Mesendoderm (in vitro differentiated cells): ENCODE data around the gene KCNJ12.
"Not testable (repeated sequence)": the region's sequence is repeated elsewhere in the genome, so short reads cannot be mapped to it uniquely, and the experiment has no call there.

Experiments used
- DNase-seq: peaks from one replicate; pipeline ENCODE4 v3.0.0; 2013
- H2AK5ac ChIP-seq: 2 replicates; pipeline ENCODE4 v1.6.1; 2013; ENCODE audit warnings: low read length, inconsistent platforms
- H2BK120ac ChIP-seq: 2 replicates; pipeline ENCODE4 v1.6.1; 2013; ENCODE audit warnings: low read depth, mild to moderate bottlenecking, low read length, moderate library complexity, mixed read lengths
- H2BK15ac ChIP-seq: replicated peaks from 2 replicates; pipeline ENCODE4 v1.6.1; 2013; ENCODE audit warnings: low read depth, mild to moderate bottlenecking, moderate library complexity
- H2BK5ac ChIP-seq: 2 replicates; pipeline ENCODE4 v1.6.1; 2013; ENCODE audit warnings: low read length, inconsistent platforms
- H3K18ac ChIP-seq: 2 replicates; pipeline ENCODE4 v1.6.1; 2013; ENCODE audit warnings: mild to moderate bottlenecking, low read length, mixed read lengths
- H3K23ac ChIP-seq: one replicate; pipeline ENCODE4 v1.6.1; 2013; ENCODE audit warnings: low read length
- H3K27ac ChIP-seq: 2 replicates; pipeline ENCODE4 v1.5.1; 2013; ENCODE audit warnings: low read depth, mild to moderate bottlenecking, inconsistent platforms, low read length, moderate library complexity
- H3K27me3 ChIP-seq: 2 replicates; pipeline ENCODE4 v1.6.1; 2013; ENCODE audit warnings: low read length, control low read depth, mild to moderate bottlenecking, inconsistent platforms; ENCODE audit not compliant: insufficient read depth, poor library complexity
- H3K36me3 ChIP-seq: 2 replicates; pipeline ENCODE4 v1.6.1; 2013; ENCODE audit warnings: low read length, inconsistent platforms; ENCODE audit not compliant: control insufficient read depth, insufficient read depth
- H3K4ac ChIP-seq: one replicate; pipeline ENCODE4 v1.6.1; 2013; ENCODE audit warnings: low read depth, mild to moderate bottlenecking, low read length, moderate library complexity
- H3K4me1 ChIP-seq: 2 replicates; pipeline ENCODE4 v1.6.1; 2013; ENCODE audit warnings: low read depth, low read length, inconsistent platforms; ENCODE audit not compliant: control insufficient read depth
- H3K4me2 ChIP-seq: 2 replicates; pipeline ENCODE4 v1.6.1; 2013; ENCODE audit warnings: low read length
- H3K4me3 ChIP-seq: 2 replicates; pipeline ENCODE4 v1.5.1; 2013; ENCODE audit warnings: mild to moderate bottlenecking, low read length
- H3K56ac ChIP-seq: one replicate; pipeline ENCODE4 v1.6.1; 2013; ENCODE audit warnings: low read length
- H3K79me1 ChIP-seq: 2 replicates; pipeline ENCODE4 v1.6.1; 2013; ENCODE audit warnings: low read length, inconsistent platforms
- H3K79me2 ChIP-seq: 2 replicates; pipeline ENCODE4 v1.6.1; 2013; ENCODE audit warnings: mild to moderate bottlenecking, low read length; ENCODE audit not compliant: control insufficient read depth, insufficient read depth
- H3K9ac ChIP-seq: 2 replicates; pipeline ENCODE4 v1.6.1; 2013; ENCODE audit warnings: low read length, inconsistent platforms
- H4K5ac ChIP-seq: one replicate; pipeline ENCODE4 v1.6.1; 2013; ENCODE audit warnings: low read length
- H4K8ac ChIP-seq: one replicate; pipeline ENCODE4 v1.6.1; 2013; ENCODE audit warnings: low read depth, mild to moderate bottlenecking, control low read depth, low read length, moderate library complexity
- WGBS: extraction: QIAGEN DNeasy Blood & Tissue Kit; methylation state at CpG from one replicate; pipeline ENCODE4 v1.1.7; 2013; ENCODE audit warnings: low lambda C conversion rate, missing lambda C conversion rate; ENCODE audit not compliant: insufficient coverage; ENCODE audit errors: extremely low coverage; 5-methylcytosine and 5-hydroxymethylcytosine counted together

KCNJ12 gene

DNA sequence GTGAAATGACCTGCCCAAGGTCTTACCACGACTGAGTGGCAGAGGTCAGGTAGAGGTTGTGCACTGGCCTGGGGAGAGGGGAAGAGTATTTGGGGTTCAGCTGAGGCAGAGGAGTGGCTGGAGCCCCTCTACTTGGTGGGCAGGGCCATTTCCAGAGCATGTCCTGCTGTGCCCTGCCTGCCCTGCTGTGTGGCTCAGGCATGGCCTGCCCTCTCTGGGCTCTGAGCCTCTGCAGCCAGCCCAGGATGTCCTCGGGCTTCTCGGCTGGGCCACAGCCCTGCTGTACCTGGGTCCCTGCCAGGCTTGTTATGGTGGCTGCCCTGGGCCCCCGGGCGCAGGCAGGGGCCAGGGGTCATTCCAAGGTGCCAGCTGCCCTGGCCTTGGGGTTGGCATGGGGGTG is 19.6 kb downstream of the KCNJ12 start:
- Histone ChIP-seq H3K4me3 (no peak overlapping the region), H4K8ac (no peak overlapping the region), H3K79me2 (no peaks in the 10 kb centered on the region), H2BK120ac (no peak overlapping the region), H2BK15ac (no peak overlapping the region), H3K18ac (no peak overlapping the region), H3K4me1 (peaks cover 2% of the 10 kb centered on the region), H2BK5ac (no peak overlapping the region), H3K56ac (no peak overlapping the region), H3K79me1 (no peaks in the 10 kb centered on the region), H3K27me3 (no peaks in the 10 kb centered on the region), H3K36me3 (no peaks in the 10 kb centered on the region), H3K23ac (no peak overlapping the region), H3K4me2 (no peak overlapping the region), H3K4ac (no peak overlapping the region), H3K27ac (no peak overlapping the region), H2AK5ac (no peak overlapping the region), H3K9ac (no peak overlapping the region), H4K5ac (no peak overlapping the region)
- no CpG with 5 or more reads among the region's 5 CpGs for WGBS
- DNase-seq: no peak

DNA sequence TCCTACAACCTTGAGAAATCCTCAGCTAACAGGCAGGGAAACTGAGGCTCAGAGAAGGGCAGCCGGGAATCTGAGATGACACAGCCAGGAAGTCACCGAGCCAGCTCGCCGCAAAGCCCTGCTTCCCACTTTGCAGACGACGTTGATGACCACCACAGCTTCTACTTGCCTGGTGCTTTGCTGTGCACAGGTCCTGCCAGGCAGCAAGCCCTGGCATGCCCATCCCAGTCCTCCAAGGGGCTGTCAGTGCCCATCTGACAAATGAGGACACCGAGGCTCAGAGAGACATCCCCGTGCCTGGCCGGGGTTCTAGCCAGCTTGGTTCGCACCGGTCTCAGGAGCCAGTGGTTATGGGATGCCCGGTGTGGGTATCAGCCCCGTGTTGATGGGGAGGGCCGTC is 20.1 kb downstream of the KCNJ12 start:
- peaks cover 4% of the 10 kb centered on the region for H3K4me1 ChIP-seq
- no peak overlapping the region for H3K56ac ChIP-seq
- H2BK15ac ChIP-seq: no peak overlapping the region
- DNase-seq: no peak
- H3K79me2 ChIP-seq: no peaks in the 10 kb centered on the region
- H3K36me3 ChIP-seq: no peaks in the 10 kb centered on the region
- H3K4me2 ChIP-seq: no peak overlapping the region
- no peak overlapping the region for H3K23ac ChIP-seq
- no peak overlapping the region for H2BK5ac ChIP-seq
- H3K4me3 ChIP-seq: no peak overlapping the region
- no peak overlapping the region for H2BK120ac ChIP-seq
- H3K18ac ChIP-seq: no peak overlapping the region
- H3K9ac ChIP-seq: no peak overlapping the region
- no peak overlapping the region for H4K8ac ChIP-seq
- H3K4ac ChIP-seq: no peak overlapping the region
- H2AK5ac ChIP-seq: no peak overlapping the region
- no peak overlapping the region for H3K27ac ChIP-seq
- no peak overlapping the region for H4K5ac ChIP-seq
- no peaks in the 10 kb centered on the region for H3K27me3 ChIP-seq
- no CpG with 5 or more reads among the region's 14 CpGs for WGBS
- no peaks in the 10 kb centered on the region for H3K79me1 ChIP-seq

DNA sequence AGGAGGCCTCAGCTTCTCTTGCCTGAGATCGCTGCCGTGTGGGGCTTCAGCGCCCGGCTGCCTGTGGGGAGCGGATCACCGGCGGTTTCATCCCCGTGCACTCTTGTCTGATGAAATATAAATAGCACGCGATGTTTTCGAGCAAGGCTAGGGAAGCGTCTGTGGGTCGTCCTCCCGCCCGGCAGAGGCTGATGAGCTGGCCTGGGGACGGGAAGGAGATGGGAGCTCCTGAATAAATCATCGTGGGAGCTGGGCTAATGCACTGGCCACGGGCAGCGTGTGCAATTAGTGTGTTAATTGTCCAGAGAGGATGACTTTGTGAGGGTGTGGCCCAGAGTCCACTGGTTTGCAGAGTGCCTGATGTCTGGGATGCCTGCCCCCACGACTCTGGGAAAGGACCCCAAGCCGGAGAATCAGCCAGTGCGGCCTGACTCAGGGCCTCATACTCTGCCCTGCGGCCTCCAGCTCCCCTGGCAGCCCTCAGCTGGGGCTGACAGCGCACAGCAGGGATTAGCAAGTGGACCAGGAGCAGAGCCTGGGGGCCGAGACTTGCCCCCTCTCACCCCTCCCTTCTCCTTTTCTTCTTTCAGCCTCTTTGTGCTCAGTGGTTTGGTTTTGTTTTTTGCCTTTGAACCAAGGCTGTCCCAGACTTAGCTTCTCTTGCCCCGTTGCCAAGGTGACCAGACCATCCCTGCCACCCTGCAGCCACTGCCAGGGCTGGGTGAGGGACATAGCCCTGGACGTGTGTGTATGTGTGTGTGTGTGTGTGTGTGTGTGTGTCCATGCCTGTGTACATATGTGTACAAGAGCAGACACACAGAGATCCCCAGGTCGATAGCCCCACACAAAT is 21.4 kb downstream of the KCNJ12 start:
- WGBS: no CpG with 5 or more reads among the region's 28 CpGs
- H2BK120ac ChIP-seq: no peak overlapping the region

DNA sequence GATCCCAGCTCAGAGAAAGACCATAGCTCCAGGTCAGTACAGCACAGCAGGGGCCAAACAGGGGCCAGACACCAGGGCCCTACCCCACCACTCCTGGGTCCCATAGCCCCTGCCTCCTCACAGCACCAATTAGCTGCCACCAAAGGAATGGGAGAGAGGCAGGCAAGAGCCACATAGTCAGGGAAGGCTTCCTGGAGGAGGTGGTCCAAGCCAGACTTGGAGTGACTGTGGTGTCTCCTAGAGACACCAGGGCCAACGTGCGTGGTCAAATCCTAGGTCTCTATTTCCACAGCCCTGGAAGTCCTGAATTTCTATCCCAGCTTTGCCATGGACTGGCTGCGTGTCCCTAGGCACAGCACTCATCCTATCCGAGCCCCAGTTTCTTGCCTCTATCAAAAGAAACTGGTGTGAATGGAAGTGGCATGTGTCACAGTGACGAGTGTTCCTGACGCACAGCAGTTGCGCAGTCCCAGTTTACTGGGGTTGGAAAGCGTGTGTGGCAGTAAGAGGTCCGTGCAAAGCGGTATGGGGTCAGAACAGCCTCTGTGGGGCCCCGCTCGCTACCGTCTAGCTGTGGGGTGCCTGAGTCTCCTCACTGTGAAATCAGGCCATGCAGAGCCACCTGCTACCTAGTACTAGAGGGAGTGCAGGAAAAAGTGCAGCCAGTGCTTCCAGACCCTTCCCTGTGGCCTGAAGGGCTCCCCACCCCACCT is 23.5 kb downstream of the KCNJ12 start:
- Histone ChIP-seq H2BK5ac (no peak overlapping the region), H3K79me2 (no peaks in the 10 kb centered on the region), H3K27ac (no peak overlapping the region), H3K56ac (no peak overlapping the region), H3K79me1 (no peaks in the 10 kb centered on the region), H4K5ac (no peak overlapping the region), H3K36me3 (no peaks in the 10 kb centered on the region), H3K18ac (no peak overlapping the region), H3K27me3 (no peaks in the 10 kb centered on the region), H2AK5ac (no peak overlapping the region), H3K4ac (no peak overlapping the region), H4K8ac (no peak overlapping the region), H3K4me3 (no peak overlapping the region), H2BK15ac (no peak overlapping the region), H2BK120ac (no peak overlapping the region), H3K9ac (no peak overlapping the region), H3K23ac (no peak overlapping the region), H3K4me1 (peaks cover 4% of the 10 kb centered on the region), H3K4me2 (no peak overlapping the region)
- no CpG with 5 or more reads among the region's 13 CpGs for WGBS
- no peak for DNase-seq

More for the DNA sequence above, 21.4 kb downstream of the KCNJ12 start:
- Histone ChIP-seq H3K79me1 (no peaks in the 10 kb centered on the region), H3K4me2 (no peak overlapping the region), H2BK15ac (no peak overlapping the region), H4K5ac (no peak overlapping the region), H2BK5ac (no peak overlapping the region), H3K4me3 (no peak overlapping the region), H3K9ac (no peak overlapping the region), H3K27ac (no peak overlapping the region), H4K8ac (no peak overlapping the region), H3K23ac (no peak overlapping the region), H2AK5ac (no peak overlapping the region), H3K18ac (no peak overlapping the region), H3K79me2 (no peaks in the 10 kb centered on the region), H3K4me1 (peaks cover 4% of the 10 kb centered on the region), H3K4ac (no peak overlapping the region), H3K56ac (no peak overlapping the region), H3K27me3 (no peaks in the 10 kb centered on the region), H3K36me3 (no peaks in the 10 kb centered on the region)
- DNase-seq: no peak

DNA sequence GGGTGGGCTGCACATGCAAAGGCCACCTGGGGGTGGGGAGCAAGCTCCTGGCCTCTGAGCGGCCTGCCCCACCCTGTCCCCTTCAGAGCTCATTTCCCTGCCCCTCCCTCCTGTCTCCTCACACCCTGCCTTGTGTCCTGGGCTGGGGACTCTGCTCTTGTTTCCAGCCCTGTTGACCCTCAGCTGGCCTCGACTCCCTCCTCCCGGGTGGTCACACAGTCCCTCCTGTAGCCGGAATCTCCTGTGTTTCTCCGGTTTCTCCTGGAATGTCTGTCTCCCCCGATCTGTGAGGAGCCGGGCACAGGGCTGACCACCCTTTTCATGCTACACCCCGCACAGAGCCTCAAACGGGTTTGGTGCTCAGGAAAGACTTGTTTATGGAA is 24.0 kb downstream of the KCNJ12 start:
- not testable (repeated sequence) for DNase-seq, H2BK15ac ChIP-seq, H4K5ac ChIP-seq, H3K36me3 ChIP-seq, H3K4me2 ChIP-seq, H3K27me3 ChIP-seq, H3K9ac ChIP-seq, H3K79me1 ChIP-seq, H3K56ac ChIP-seq, H3K4ac ChIP-seq, H3K4me3 ChIP-seq, H3K79me2 ChIP-seq, H3K23ac ChIP-seq, H4K8ac ChIP-seq, H3K4me1 ChIP-seq, H3K18ac ChIP-seq, H2BK5ac ChIP-seq, H2BK120ac ChIP-seq, H2AK5ac ChIP-seq, H3K27ac ChIP-seq
- WGBS: no CpG with 5 or more reads among the region's 9 CpGs
